Nephron (organoid): ENCODE results near the gene DMRTC2.

Experiments
- H3K27ac Mint-ChIP-seq, 3 experiments: 2 replicates each; pipeline ENCODE4 v1.8.0; 2020; ENCODE audit warnings: mixed read lengths in 3 of 3, mild to moderate bottlenecking in 2 of 3, moderate library complexity in 1 of 3
- H3K27me3 Mint-ChIP-seq: 2 replicates; pipeline ENCODE4 v1.8.0; 2021; ENCODE audit warnings: low read depth, mild to moderate bottlenecking, moderate library complexity, mixed read lengths
- H3K36me3 Mint-ChIP-seq: 2 replicates; pipeline ENCODE4 v1.8.0; 2020; ENCODE audit warnings: low read depth, mixed read lengths
- H3K4me1 Mint-ChIP-seq: 2 replicates; pipeline ENCODE4 v1.8.0; 2020; ENCODE audit warnings: mixed read lengths
- H3K4me3 Mint-ChIP-seq, 3 experiments: 2 replicates each; pipeline ENCODE4 v1.8.0; 2020; ENCODE audit warnings: mild to moderate bottlenecking in 3 of 3, mixed read lengths in 3 of 3, moderate library complexity in 2 of 3
- H3K9me3 Mint-ChIP-seq: 2 replicates; pipeline ENCODE4 v1.8.0; 2020; ENCODE audit warnings: mixed read lengths
- CTCF ChIP-seq, 3 experiments: fragments of 200-600 bp; sonication (generic); IDR thresholded peaks; one replicate each; pipeline ENCODE4 v1.5.0; 2021; ENCODE audit warnings: antibody characterized with exemption in 3 of 3; ENCODE audit not compliant: unreplicated experiment in 3 of 3

DMRTC2 gene

GRCh38 chr19:41861846-41862245 lies 17.0 kb downstream of the DMRTC2 start:
- H3K27me3 Mint-ChIP-seq = no peaks in the 10 kb centered on the region
- H3K27ac Mint-ChIP-seq = peak overlapping the region; percentile 83 to 96 (median 93)
- no peak for TF ChIP-seq CTCF (IDR thresholded peaks at IDR 0.05; ENCODE audit: unreplicated experiment in 3 of 3)
- peak overlapping the region; percentile 95 to 97 (median 96) for H3K4me3 Mint-ChIP-seq
- no peaks in the 10 kb centered on the region for H3K9me3 Mint-ChIP-seq
- peaks cover 37% of the 10 kb centered on the region for H3K4me1 Mint-ChIP-seq
- peaks cover 50% of the 10 kb centered on the region for H3K36me3 Mint-ChIP-seq

GRCh38 chr19:41862445-41862986 lies 17.7 kb downstream of the DMRTC2 start:
- TF ChIP-seq CTCF (IDR thresholded peaks at IDR 0.05; ENCODE audit: unreplicated experiment in 3 of 3) = no peak
- no peaks in the 10 kb centered on the region for H3K27me3 Mint-ChIP-seq
- H3K9me3 Mint-ChIP-seq = no peaks in the 10 kb centered on the region
- H3K36me3 Mint-ChIP-seq = peaks cover 50% of the 10 kb centered on the region
- peak overlapping the region in 1 of 3 experiments; percentile 40 for H3K27ac Mint-ChIP-seq
- peak overlapping the region; percentile 95 to 97 (median 96) for H3K4me3 Mint-ChIP-seq
- H3K4me1 Mint-ChIP-seq = peaks cover 37% of the 10 kb centered on the region

- H3K4me3 Mint-ChIP-seq = peak overlapping the region; percentile 17 to 97 (median 95)
- H3K9me3 Mint-ChIP-seq = no peaks in the 10 kb centered on the region
- no peaks in the 10 kb centered on the region for H3K27me3 Mint-ChIP-seq
- H3K27ac Mint-ChIP-seq = peak overlapping the region in 1 of 3 experiments; percentile 52
- H3K36me3 Mint-ChIP-seq = peaks cover 58% of the 10 kb centered on the region
- no peak for TF ChIP-seq CTCF (IDR thresholded peaks at IDR 0.05; ENCODE audit: unreplicated experiment in 3 of 3)
- H3K4me1 Mint-ChIP-seq = peaks cover 45% of the 10 kb centered on the region
Measured at GRCh38 chr19:41863209-41863931, 18.5 kb downstream of the DMRTC2 start.

GRCh38 chr19:41864374-41864773 lies 19.5 kb downstream of the DMRTC2 start:
- Mint-ChIP-seq H3K36me3 (peaks cover 60% of the 10 kb centered on the region), H3K27ac (no peak overlapping the region), H3K4me1 (peaks cover 45% of the 10 kb centered on the region), H3K9me3 (no peaks in the 10 kb centered on the region), H3K27me3 (no peaks in the 10 kb centered on the region), H3K4me3 (peak overlapping the region in 2 of 3 experiments; percentile 12 to 56)
- no peak for TF ChIP-seq CTCF (IDR thresholded peaks at IDR 0.05; ENCODE audit: unreplicated experiment in 3 of 3)

- Mint-ChIP-seq H3K36me3 (peaks cover 62% of the 10 kb centered on the region), H3K27me3 (no peaks in the 10 kb centered on the region)
Measured at GRCh38 chr19:41866284-41866683, 21.4 kb downstream of the DMRTC2 start.

More at GRCh38 chr19:41866284-41866683, 21.4 kb downstream of the DMRTC2 start:
- no peak for TF ChIP-seq CTCF (IDR thresholded peaks at IDR 0.05; ENCODE audit: unreplicated experiment in 3 of 3)
- H3K27ac Mint-ChIP-seq = no peak overlapping the region
- peaks cover 38% of the 10 kb centered on the region for H3K4me1 Mint-ChIP-seq
- no peak overlapping the region for H3K4me3 Mint-ChIP-seq
- no peaks in the 10 kb centered on the region for H3K9me3 Mint-ChIP-seq
